KOPT-K1 (cell line): ENCODE measurements around the gene CRP.

Source experiments
- H3K27ac ChIP-seq: fragments of 200-600 bp; sonication (generic); 2 replicates; pipeline ENCODE4 v1.5.1; 2016; ENCODE audit warnings: antibody characterized with exemption, mild to moderate bottlenecking, low read depth, low read length; ENCODE audit not compliant: poor library complexity, severe bottlenecking
- H3K36me3 ChIP-seq: fragments of 200-600 bp; sonication (generic); 2 replicates; pipeline ENCODE4 v1.5.1; 2017; ENCODE audit warnings: antibody characterized with exemption, mild to moderate bottlenecking, low read length, moderate library complexity; ENCODE audit not compliant: insufficient read depth
- H3K9me3 ChIP-seq: fragments of 200-600 bp; sonication (generic); 2 replicates; pipeline ENCODE4 v1.5.1; 2017; ENCODE audit warnings: antibody characterized with exemption, low read length, mild to moderate bottlenecking; ENCODE audit not compliant: insufficient read depth, poor library complexity, severe bottlenecking

The CRP gene

DNA sequence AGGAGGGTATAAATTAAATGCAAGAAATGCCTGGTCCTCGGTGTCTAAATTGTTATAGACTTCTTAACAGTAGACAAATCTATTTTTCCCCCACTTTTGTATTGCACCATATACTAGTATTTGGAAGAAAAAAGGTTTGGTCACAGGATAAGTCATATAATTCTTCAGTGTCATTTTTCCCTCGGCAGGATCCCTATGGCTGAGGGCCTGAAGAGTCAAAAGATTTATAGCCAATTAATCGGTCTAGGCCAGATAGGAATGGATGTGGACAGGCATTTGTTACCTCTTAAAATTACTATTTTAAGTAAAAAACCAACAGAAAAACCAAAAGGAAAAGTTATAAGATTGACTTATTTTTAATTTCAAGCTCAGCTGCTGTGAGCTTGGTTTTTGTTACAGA, 45.6 kb downstream of the CRP start:
- H3K36me3 ChIP-seq = no peaks in the 10 kb centered on the region
- no peaks in the 10 kb centered on the region for H3K9me3 ChIP-seq
- H3K27ac ChIP-seq = no peak overlapping the region

DNA sequence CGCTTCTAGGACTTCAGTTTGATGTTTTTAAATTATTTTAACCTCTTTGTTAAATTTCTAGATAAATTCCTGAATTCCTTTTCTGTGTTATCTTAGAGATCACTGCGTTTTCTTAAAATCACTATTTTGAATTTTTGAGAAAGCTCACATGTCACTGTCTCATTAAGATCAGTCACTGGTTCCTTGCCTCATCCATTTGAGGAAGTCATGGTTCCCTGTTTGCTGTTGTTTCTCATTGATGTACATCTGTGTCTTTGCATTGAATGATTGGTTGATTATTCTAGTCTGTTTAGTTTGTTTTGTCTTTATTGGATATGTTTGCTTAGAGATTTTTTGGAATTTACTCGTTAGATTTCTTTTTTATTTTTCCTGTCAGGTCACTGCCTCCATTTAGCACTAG, 50.1 kb downstream of the CRP start:
- no peak overlapping the region for H3K27ac ChIP-seq
- no peaks in the 10 kb centered on the region for H3K36me3 ChIP-seq
- H3K9me3 ChIP-seq = no peaks in the 10 kb centered on the region

DNA sequence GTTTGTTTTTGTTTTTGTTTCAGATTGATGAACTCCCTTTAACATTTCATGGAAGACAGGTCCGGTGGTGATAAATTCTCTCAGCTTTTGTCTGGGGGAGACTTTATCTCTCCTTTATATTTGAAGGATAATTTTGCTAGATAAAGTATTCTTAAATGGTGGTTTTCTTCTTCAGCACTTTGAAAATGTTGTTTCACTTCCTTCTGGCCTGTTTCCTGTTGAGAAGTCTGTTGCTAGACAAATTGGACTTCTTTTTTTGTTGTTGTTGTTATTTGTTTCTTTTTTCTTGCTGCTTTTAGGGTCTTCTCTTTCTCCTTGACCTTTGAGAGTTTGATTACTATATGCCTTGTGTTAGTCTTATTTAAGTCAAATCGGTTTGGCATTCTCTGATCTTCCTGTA, 50.8 kb downstream of the CRP start:
- Histone ChIP-seq H3K9me3 (no peaks in the 10 kb centered on the region), H3K36me3 (no peaks in the 10 kb centered on the region), H3K27ac (no peak overlapping the region)
